Panc1 (cell line): Measurements from ENCODE around the gene OR52K1.

Source experiments
- CTCF ChIP-seq: fragments of 450-650 bp; IDR thresholded peaks from 2 replicates; pipeline ENCODE4 v1.5.1; 2017; ENCODE audit warnings: mild to moderate bottlenecking
- POLR2AphosphoS5 ChIP-seq: IDR thresholded peaks from 2 replicates; pipeline ENCODE4 v1.6.1; 2012; ENCODE audit warnings: mild to moderate bottlenecking, low read depth, low read length, moderate library complexity
- REST ChIP-seq, 2 experiments: IDR thresholded peaks; 2 replicates each; pipeline ENCODE4 v1.6.1; 2011 to 2012; ENCODE audit warnings: low read depth in 2 of 2, control low read depth in 1 of 2, low read length in 1 of 2, mild to moderate bottlenecking in 1 of 2, moderate library complexity in 1 of 2; ENCODE audit not compliant: insufficient read depth in 1 of 2
- SIN3A ChIP-seq: IDR thresholded peaks from 2 replicates; pipeline ENCODE4 v1.6.1; 2012; ENCODE audit warnings: low read depth, mild to moderate bottlenecking, low read length, moderate library complexity, borderline replicate concordance; ENCODE audit not compliant: insufficient read depth

GRCh38 chr11:4466871-4467442, 15.5 kb upstream of the OR52K1 start:
- TF ChIP-seq CTCF (no peak), POLR2AphosphoS5 (no peak), SIN3A (no peak), REST (IDR thresholded peaks at IDR 0.05; ENCODE audit: insufficient read depth in 1 of 2, low read depth in 2 of 2, low read length in 1 of 2) (no peak)
